Endothelial cell of umbilical vein (primary cell): ENCODE data around the gene PPIL6.

Experiments
- CTCF ChIP-seq, 2 donors: IDR thresholded peaks; 1 replicate in 1 of 2; 2 replicates in 1 of 2; pipeline ENCODE4 v1.5.1; 2011; ENCODE audit warnings: low read length in 2 of 2, mild to moderate bottlenecking in 2 of 2, moderate library complexity in 2 of 2, control low read depth in 1 of 2, inconsistent platforms in 1 of 2, low read depth in 1 of 2; ENCODE audit not compliant: insufficient read depth in 1 of 2; ENCODE audit errors: extremely low read depth in 1 of 2
- EZH2 ChIP-seq: IDR thresholded peaks from 2 replicates; pipeline ENCODE4 v1.6.1; 2012; ENCODE audit warnings: borderline replicate concordance, low read depth, mild to moderate bottlenecking, moderate library complexity, low read length, inconsistent platforms; ENCODE audit not compliant: severe bottlenecking
- FOS ChIP-seq: IDR thresholded peaks from 2 replicates; pipeline ENCODE4 v1.6.1; 2011; ENCODE audit warnings: mild to moderate bottlenecking, low read length, moderate library complexity, borderline replicate concordance; ENCODE audit not compliant: insufficient read depth
- GATA2 ChIP-seq: IDR thresholded peaks from 2 replicates; pipeline ENCODE4 v1.7.0; 2011; ENCODE audit warnings: low read depth, mild to moderate bottlenecking, moderate library complexity, mixed read lengths, low read length; ENCODE audit not compliant: insufficient read length, insufficient read depth
- JUN ChIP-seq: IDR thresholded peaks from 2 replicates; pipeline ENCODE4 v1.6.1; 2011; ENCODE audit warnings: borderline replicate concordance, low read depth; ENCODE audit not compliant: insufficient read length, insufficient read depth
- MYC ChIP-seq: IDR thresholded peaks from one replicate; pipeline ENCODE4 v1.6.1; 2011; ENCODE audit warnings: mild to moderate bottlenecking, low read depth, low read length
- POLR2A ChIP-seq: IDR thresholded peaks from 2 replicates; pipeline ENCODE4 v1.6.1; 2012; ENCODE audit warnings: low read depth, mild to moderate bottlenecking, control low read depth, low read length
- POLR2AphosphoS5 ChIP-seq: IDR thresholded peaks from 2 replicates; pipeline ENCODE4 v1.6.1; 2012; ENCODE audit warnings: low read depth, mild to moderate bottlenecking, control low read depth, low read length, moderate library complexity; ENCODE audit not compliant: insufficient read depth

GRCh38 chr6:109454496-109455436 is 14.3 kb upstream of the PPIL6 start:
- TF ChIP-seq POLR2A (no peak), FOS (no peak), CTCF (IDR thresholded peaks at IDR 0.05; ENCODE audit: extremely low read depth in 1 of 2, insufficient read depth in 1 of 2, low read depth in 1 of 2, low read length in 2 of 2) (no peak), GATA2 (no peak), POLR2AphosphoS5 (no peak), EZH2 (no peak), MYC (no peak), JUN (no peak)
